GM12864 (cell line): ENCODE data around the gene NCCRP1.

Experiments used
- DNase-seq: peaks from one replicate; pipeline ENCODE4 v3.0.0-alpha.2; 2011; ENCODE audit warnings: low read depth
- H3K4me3 ChIP-seq: 2 replicates; pipeline ENCODE4 v1.5.1; 2011; ENCODE audit warnings: mild to moderate bottlenecking, low read depth, low read length, control low read depth
- CTCF ChIP-seq: IDR thresholded peaks from 2 replicates; pipeline ENCODE4 v1.5.1; 2011; ENCODE audit warnings: low read depth, mild to moderate bottlenecking, moderate library complexity, low read length, control low read depth, inconsistent platforms; ENCODE audit errors: missing control alignments

Gene NCCRP1

GRCh38 chr19:39157997-39158389, 38.8 kb upstream of the NCCRP1 start:
- H3K4me3 ChIP-seq, result no peak overlapping the region
- no peak for TF ChIP-seq CTCF
- no peak for DNase-seq

- DNase-seq, result no peak
- H3K4me3 ChIP-seq, result no peak overlapping the region
- no peak for TF ChIP-seq CTCF
Measured at GRCh38 chr19:39158646-39159260, 38.0 kb upstream of the NCCRP1 start.

- no peak for DNase-seq
- no peak overlapping the region for H3K4me3 ChIP-seq
- TF ChIP-seq CTCF, result no peak
Measured at GRCh38 chr19:39160523-39160861, 36.3 kb upstream of the NCCRP1 start.

GRCh38 chr19:39160889-39161672, 35.7 kb upstream of the NCCRP1 start:
- H3K4me3 ChIP-seq, result no peak overlapping the region
- DNase-seq, result no peak
- TF ChIP-seq CTCF, result no peak

GRCh38 chr19:39162441-39163043, 34.2 kb upstream of the NCCRP1 start:
- no peak for TF ChIP-seq CTCF
- H3K4me3 ChIP-seq, result no peak overlapping the region
- no peak for DNase-seq

GRCh38 chr19:39163621-39164020, 33.1 kb upstream of the NCCRP1 start:
- no peak for TF ChIP-seq CTCF
- no peak for DNase-seq
- H3K4me3 ChIP-seq, result no peak overlapping the region
